ENCODE measurements around the gene CXCR5. TPM values are rescaled to one million over a fixed set of nuclear protein-coding genes. Genes with fewer than 3 reads are reported as not detected.

Gene CXCR5
- total and polyA plus RNA-seq, 4 donors: 0.06 to 0.92 TPM; not detected in 2

GRCh38 chr11:118857385-118857784 is 26.3 kb upstream of the CXCR5 start:
- TF ChIP-seq RXRA (IDR thresholded peaks at IDR 0.05) (no peak), FOXA2 (IDR thresholded peaks at IDR 0.05) (no peak), JUND (IDR thresholded peaks at IDR 0.05) (no peak), GABPA (IDR thresholded peaks at IDR 0.05 in 1 of 2, conservative IDR thresholded peaks at IDR 0.05 in 1 of 2) (no peak), FOXA1 (IDR thresholded peaks at IDR 0.05) (no peak), CTCF (IDR thresholded peaks at IDR 0.05; ENCODE audit: low read depth, low read length, missing input control) (no peak), YY1 (IDR thresholded peaks at IDR 0.05) (no peak), HNF4A (conservative IDR thresholded peaks at IDR 0.05) (no peak), ZBTB33 (IDR thresholded peaks at IDR 0.05) (no peak), RAD21 (IDR thresholded peaks at IDR 0.05) (no peak), EGR1 (IDR thresholded peaks at IDR 0.05; ENCODE audit: low read depth in 2 of 2) (no peak)
- TF ChIP-seq, protein P1, sequence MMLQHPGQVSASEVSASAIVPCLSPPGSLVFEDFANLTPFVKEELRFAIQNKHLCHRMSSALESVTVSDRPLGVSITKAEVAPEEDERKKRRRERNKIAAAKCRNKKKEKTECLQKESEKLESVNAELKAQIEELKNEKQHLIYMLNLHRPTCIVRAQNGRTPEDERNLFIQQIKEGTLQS (IDR thresholded peaks at IDR 0.05): no peak
- TF ChIP-seq, protein P2, sequence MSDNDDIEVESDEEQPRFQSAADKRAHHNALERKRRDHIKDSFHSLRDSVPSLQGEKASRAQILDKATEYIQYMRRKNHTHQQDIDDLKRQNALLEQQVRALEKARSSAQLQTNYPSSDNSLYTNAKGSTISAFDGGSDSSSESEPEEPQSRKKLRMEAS (IDR thresholded peaks at IDR 0.05): no peak
- Histone ChIP-seq H3K4me3 (ENCODE audit: low read depth in 1 of 3, low read length in 3 of 3) (no peak overlapping the region), H3K27ac (ENCODE audit: low read depth in 1 of 2, low read length in 2 of 2) (no peak overlapping the region), H3K9ac (ENCODE audit: low read depth in 1 of 2, low read length in 2 of 2) (no peak overlapping the region), H3K27me3 (ENCODE audit: control insufficient read depth in 4 of 4, insufficient read depth in 4 of 4, low read length in 3 of 4) (no peaks in the 10 kb centered on the region), H3K4me1 (ENCODE audit: control insufficient read depth in 4 of 4, insufficient read depth in 4 of 4, low read length in 3 of 4) (no peaks in the 10 kb centered on the region), H3K9me3 (ENCODE audit: control insufficient read depth in 4 of 4, low read length in 3 of 4) (no peaks in the 10 kb centered on the region), H3K36me3 (ENCODE audit: control insufficient read depth in 4 of 4, insufficient read depth in 3 of 4, low read depth in 1 of 4, low read length in 3 of 4) (no peaks in the 10 kb centered on the region)
- no peak for DNase-seq (ENCODE audit: low spot score)
- 85% methylated on average over 5 of the region's 5 CpGs for WGBS

DNA sequence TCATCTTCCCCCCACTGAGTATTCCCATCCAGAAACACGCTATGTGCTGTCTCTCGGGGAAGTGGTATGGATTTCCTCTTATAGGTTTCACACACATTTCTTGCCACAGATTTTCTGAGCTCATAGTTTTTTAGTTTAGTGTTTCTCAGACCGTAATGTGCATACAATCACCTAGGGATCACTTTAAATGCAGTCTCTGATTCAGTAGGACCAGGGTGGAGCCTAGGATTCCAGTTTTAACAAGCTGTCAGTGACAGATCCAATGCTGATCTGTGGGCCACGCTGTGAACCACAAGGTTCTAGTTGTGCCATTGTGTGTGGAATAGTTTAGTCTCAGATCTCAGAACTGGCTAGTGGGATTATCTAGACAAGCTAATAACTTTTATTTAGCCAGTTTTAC is 23.7 kb upstream of the CXCR5 start:
- DNase-seq (ENCODE audit: low spot score): no peak
- WGBS: 87% methylated on average over 4 of the region's 4 CpGs
- no peak overlapping the region for H3K27ac ChIP-seq (ENCODE audit: low read depth in 1 of 2, low read length in 2 of 2)
- no peak overlapping the region for H3K9ac ChIP-seq (ENCODE audit: low read depth in 1 of 2, low read length in 2 of 2)
- no peaks in the 10 kb centered on the region for H3K4me1 ChIP-seq (ENCODE audit: control insufficient read depth in 4 of 4, insufficient read depth in 4 of 4, low read length in 3 of 4)
- no peaks in the 10 kb centered on the region for H3K27me3 ChIP-seq (ENCODE audit: control insufficient read depth in 4 of 4, insufficient read depth in 4 of 4, low read length in 3 of 4)
- H3K4me3 ChIP-seq (ENCODE audit: low read depth in 1 of 3, low read length in 3 of 3): no peak overlapping the region
- no peaks in the 10 kb centered on the region for H3K36me3 ChIP-seq (ENCODE audit: control insufficient read depth in 4 of 4, insufficient read depth in 3 of 4, low read depth in 1 of 4, low read length in 3 of 4)
- TF ChIP-seq, protein P3, sequence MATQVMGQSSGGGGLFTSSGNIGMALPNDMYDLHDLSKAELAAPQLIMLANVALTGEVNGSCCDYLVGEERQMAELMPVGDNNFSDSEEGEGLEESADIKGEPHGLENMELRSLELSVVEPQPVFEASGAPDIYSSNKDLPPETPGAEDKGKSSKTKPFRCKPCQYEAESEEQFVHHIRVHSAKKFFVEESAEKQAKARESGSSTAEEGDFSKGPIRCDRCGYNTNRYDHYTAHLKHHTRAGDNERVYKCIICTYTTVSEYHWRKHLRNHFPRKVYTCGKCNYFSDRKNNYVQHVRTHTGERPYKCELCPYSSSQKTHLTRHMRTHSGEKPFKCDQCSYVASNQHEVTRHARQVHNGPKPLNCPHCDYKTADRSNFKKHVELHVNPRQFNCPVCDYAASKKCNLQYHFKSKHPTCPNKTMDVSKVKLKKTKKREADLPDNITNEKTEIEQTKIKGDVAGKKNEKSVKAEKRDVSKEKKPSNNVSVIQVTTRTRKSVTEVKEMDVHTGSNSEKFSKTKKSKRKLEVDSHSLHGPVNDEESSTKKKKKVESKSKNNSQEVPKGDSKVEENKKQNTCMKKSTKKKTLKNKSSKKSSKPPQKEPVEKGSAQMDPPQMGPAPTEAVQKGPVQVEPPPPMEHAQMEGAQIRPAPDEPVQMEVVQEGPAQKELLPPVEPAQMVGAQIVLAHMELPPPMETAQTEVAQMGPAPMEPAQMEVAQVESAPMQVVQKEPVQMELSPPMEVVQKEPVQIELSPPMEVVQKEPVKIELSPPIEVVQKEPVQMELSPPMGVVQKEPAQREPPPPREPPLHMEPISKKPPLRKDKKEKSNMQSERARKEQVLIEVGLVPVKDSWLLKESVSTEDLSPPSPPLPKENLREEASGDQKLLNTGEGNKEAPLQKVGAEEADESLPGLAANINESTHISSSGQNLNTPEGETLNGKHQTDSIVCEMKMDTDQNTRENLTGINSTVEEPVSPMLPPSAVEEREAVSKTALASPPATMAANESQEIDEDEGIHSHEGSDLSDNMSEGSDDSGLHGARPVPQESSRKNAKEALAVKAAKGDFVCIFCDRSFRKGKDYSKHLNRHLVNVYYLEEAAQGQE (IDR thresholded peaks at IDR 0.05): no peak
- TF ChIP-seq HNF4A (conservative IDR thresholded peaks at IDR 0.05) (no peak), SP1 (IDR thresholded peaks at IDR 0.05) (no peak), FOXA2 (IDR thresholded peaks at IDR 0.05) (no peak), JUND (IDR thresholded peaks at IDR 0.05) (no peak), NR2F2 (IDR thresholded peaks at IDR 0.05) (no peak), RXRA (IDR thresholded peaks at IDR 0.05) (no peak), ZBTB33 (IDR thresholded peaks at IDR 0.05) (no peak), CTCF (IDR thresholded peaks at IDR 0.05; ENCODE audit: low read depth, low read length, missing input control) (no peak), EGR1 (IDR thresholded peaks at IDR 0.05; ENCODE audit: low read depth in 2 of 2) (no peak), HNF4G (IDR thresholded peaks at IDR 0.05) (no peak), FOXA1 (IDR thresholded peaks at IDR 0.05) (no peak), YY1 (IDR thresholded peaks at IDR 0.05) (no peak)
- TF ChIP-seq, protein P1 (IDR thresholded peaks at IDR 0.05): no peak
- TF ChIP-seq, protein P2 (IDR thresholded peaks at IDR 0.05): no peak
- no peaks in the 10 kb centered on the region for H3K9me3 ChIP-seq (ENCODE audit: control insufficient read depth in 4 of 4, low read length in 3 of 4)

Measured in liver (tissue), 9 donors.